CD4-positive, alpha-beta T cell treated with Interleukin-10 for 1 hour (primary cell): ENCODE results near the gene CCL13.

Source experiments
- DNase-seq: peaks from one replicate; pipeline ENCODE4 v3.0.0-alpha.2; 2020

The CCL13 gene

DNA sequence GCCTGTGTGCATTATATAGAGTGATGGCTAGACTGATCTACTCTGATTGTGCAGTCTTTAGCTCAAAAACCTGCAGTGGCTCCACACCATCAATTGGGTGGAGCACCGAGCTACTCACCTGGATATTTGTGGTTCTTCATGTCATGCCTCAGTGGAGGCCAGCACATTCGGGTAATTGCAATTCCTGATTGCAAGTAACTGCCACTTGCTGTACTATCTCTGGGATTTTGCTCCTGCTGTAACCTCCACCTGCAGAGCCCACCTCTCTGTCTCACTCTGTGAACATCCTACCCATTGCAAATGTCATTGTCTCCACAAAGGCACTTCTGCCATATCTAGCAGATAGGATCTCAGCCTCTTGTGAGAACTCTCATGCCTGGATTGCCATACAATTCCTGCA is 8.5 kb downstream of the CCL13 start:
- DNase-seq, result no peak

DNA sequence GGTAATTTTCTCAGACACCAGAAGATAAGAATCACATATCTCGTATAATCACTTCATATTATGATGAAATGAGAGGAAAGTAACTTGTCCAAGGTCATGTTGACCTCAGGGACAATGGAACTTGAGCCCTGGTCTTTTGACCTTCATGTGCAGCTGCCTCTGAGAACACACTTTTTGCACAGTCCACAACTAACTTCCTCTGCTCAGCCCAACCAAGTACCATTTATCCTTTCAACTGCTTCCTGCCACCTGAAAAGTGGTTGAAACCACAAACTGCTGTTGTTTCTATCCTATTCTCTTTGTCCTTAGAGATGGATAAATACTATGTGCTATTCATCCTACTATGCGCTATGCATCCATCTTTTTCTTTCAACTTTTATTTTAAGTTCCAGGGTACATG is 9.1 kb downstream of the CCL13 start:
- no peak for DNase-seq

GRCh38 chr17:34366010-34366409 is 9.7 kb downstream of the CCL13 start:
- no peak for DNase-seq

DNA sequence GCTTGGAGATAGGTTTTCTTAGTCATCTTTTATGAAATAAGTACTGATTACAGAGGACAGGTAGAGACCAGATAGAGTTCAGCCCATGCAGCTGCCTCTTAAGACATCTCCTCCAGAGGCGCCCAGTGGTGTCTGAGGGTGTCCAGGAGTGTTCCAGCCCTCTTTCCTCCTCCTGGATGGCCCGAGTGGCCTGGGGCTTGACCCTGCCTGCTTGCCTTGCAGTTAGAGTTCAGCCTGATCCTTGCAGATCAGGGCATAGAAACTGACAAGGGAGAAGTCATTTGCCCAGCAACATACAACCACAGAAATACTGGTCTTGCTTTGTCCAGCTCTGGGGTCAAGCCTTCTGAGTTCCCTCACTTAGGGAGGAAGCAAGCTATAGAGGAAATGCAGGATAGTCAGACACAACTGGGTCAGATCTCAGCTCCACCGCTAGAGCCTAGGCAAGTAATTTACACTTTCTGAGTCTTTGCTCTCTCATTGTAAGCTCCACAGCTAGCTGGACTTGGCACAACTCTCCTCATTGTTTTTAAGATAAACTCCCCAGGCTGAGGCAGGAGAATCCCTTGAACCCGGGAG is 10.3 kb downstream of the CCL13 start:
- no peak for DNase-seq

- DNase-seq, result no peak
Observed at GRCh38 chr17:34367486-34368195, 11.4 kb downstream of the CCL13 start.

DNA sequence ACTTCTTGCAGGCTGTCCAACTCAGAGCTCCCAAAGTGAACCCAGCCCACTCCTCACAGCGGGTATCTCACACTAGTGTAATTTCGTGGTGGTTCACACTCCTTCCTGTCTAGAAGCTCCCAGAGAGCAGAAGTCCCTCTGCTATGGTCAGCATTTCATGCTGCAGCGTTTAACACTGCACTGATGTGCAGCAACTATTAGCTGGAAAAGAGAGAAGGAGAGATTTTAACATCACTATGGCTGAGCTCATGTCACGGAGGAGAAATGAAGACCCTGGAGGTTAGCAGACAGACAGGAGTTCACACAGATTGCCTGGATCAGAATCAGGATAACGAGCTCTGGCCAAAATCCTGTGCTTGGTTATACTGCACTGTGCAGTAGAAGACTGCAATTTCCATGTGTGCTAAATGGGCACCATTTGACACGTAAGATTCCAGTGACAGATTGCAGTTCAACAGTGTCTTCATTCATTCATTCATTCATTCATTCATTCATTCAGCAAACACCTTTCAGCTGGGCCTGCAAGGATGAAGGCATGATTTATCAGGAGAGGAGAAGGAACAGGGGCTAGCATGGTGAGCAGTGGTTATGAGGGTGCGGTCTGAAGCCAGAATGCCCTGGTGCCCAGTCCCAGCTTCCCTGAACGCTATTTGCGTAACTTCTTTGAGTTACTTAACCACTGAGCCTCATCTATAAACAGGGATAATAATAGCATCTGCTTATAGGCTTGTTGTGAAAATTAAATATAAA is 12.1 kb downstream of the CCL13 start:
- DNase-seq, result no peak

DNA sequence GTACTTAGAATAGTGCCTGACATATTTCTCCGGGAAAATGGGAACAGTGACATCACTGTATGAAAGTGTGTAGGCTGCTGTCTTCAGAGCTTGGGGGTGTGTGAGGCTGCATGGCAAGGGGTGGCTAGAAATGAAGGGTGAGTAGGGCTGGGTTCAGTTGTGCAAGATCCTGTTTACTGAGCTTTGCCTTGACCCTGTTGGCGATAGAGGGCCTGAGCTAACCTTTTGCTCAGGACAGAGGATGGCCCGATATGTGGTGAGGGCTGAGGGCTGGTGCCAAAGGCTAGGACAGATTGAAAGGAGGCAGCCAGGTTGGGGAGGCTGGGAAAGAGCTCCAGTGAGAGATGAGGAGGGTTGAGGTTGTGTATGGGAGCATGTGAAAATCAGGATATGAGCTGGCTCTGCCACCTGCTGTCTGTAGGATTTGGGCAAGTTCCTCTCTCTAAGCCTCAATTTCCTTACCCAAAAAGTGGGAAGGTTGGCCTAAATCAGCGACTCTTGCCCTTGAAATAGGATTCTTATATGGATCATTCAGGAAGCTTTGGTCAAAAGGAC is 12.7 kb downstream of the CCL13 start:
- DNase-seq, result no peak

GRCh38 chr17:34369571-34369970 is 13.3 kb downstream of the CCL13 start:
- no peak for DNase-seq

GRCh38 chr17:34370376-34370996 is 14.2 kb downstream of the CCL13 start:
- DNase-seq, result no peak

- DNase-seq, result no peak
Observed at GRCh38 chr17:34370997-34371395, 14.7 kb downstream of the CCL13 start.

- DNase-seq, result no peak
Observed at GRCh38 chr17:34371405-34372100, 15.3 kb downstream of the CCL13 start.

GRCh38 chr17:34374457-34374856 is 18.2 kb downstream of the CCL13 start:
- DNase-seq, result no peak

DNA sequence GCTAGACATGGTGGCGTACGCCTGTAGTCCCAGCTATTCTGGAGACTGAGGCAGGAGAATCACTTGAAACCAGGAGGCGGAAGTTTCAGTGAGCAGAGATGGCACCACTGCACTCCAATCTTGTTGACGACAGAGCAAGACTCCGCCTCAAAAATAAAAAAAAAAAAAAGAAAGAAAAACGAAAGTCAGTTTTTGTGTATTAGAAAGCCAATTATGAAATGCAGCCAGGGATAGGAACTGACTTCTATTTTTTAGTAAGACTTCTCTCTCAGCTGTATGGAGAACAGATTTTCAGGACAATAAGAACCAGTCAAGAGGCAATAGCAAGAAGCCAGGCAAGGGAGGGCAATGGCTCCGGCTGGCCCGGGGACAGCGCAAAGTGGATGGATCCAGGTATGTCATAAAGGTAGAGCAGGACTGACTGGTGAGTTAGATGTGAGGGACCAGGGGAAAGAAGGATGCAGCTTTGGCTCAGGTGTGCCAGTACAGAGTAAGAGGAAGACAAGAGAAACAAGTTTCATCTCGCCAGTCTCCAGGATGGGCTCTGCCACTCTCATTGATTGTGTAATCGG is 19.2 kb downstream of the CCL13 start:
- DNase-seq, result no peak

GRCh38 chr17:34377078-34377823 is 21.0 kb downstream of the CCL13 start:
- no peak for DNase-seq

DNA sequence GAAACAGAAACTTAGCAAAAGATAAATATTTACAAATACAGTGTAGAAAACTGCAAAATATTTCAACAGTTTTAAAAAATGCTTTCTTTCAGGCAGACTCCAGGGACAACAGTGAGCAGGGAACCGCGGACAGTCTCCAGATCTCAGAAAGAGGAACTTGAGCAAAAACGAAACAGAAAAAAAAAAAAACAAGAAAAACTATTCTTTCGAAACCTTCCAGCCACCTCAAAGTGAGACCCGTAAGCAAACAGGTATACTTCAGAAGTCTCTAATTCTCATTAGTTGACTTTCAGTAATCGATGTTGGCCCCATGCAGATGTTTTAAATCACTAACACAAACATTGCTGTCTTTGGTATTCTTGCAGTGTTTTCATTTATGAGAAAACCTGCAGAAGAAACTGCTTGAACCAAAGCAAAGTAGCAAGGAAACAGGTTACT is 22.4 kb downstream of the CCL13 start:
- DNase-seq, result no peak

GRCh38 chr17:34379868-34380267 is 23.6 kb downstream of the CCL13 start:
- no peak for DNase-seq

DNA sequence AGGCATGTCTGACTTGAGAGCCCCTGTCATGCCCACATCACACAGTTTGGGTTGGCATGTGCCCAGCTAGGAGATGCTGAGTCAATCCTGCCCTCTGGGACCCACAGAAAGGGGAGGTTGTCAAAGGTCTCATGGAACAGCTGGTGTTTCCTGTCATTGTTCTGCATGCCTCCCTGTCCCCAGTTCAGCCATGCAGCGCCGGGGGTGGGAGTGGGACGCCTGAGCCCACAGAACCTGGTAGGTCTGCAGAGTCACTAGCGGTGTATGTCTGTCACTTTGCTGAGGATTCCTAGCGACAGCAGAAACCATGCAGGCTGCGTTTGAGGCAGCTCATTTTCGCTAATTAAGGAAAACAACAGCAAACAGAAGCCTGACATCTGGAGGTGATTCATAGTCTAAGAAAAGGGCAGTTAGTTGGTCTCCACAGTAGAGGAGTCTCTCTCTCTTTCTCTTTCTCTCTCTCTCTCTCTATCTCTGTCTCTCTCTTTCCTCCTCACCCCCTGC is 26.4 kb downstream of the CCL13 start:
- no peak for DNase-seq

- DNase-seq, result no peak
Observed at GRCh38 chr17:34383216-34383615, 26.9 kb downstream of the CCL13 start.

GRCh38 chr17:34384271-34384670 is 28.0 kb downstream of the CCL13 start:
- no peak for DNase-seq

- no peak for DNase-seq
Observed at GRCh38 chr17:34384822-34385605, 28.7 kb downstream of the CCL13 start.

GRCh38 chr17:34386343-34386696 is 30.0 kb downstream of the CCL13 start:
- DNase-seq, result no peak
